ENCODE measurements around the gene GARS1.

GRCh38 chr7:30548845-30549244 is 45.8 kb upstream of the GARS1 start:
- TF ChIP-seq CTCF (conservative IDR thresholded peaks at IDR 0.05; ENCODE audit: low read length) (peak; percentile 91), EZH2phosphoT487 (IDR thresholded peaks at IDR 0.05; ENCODE audit: borderline replicate concordance, low read depth, low read length) (no peak)
